GM10847 (cell line): ENCODE measurements around the gene ARMC7.

ENCODE experiments used
- POLR2A ChIP-seq: IDR thresholded peaks from 2 replicates; pipeline ENCODE4 v1.6.1; 2011; ENCODE audit not compliant: insufficient read length; ENCODE audit errors: extremely low read depth

The ARMC7 gene

GRCh38 chr17:75109407-75110233 is at the start of gene ARMC7:
Gene ARMC7, plus strand, starts transcription at chr17:75109969. Its CDS starts 320 bp downstream, at chr17:75110289.
- TF ChIP-seq POLR2A = peak; percentile 87

GRCh38 chr17:75060434-75061054 is 49.2 kb upstream of the ARMC7 start:
- TF ChIP-seq POLR2A = no peak

- TF ChIP-seq POLR2A = no peak
Measured at GRCh38 chr17:75061055-75061438, 48.7 kb upstream of the ARMC7 start.

GRCh38 chr17:75061618-75062017 is 48.2 kb upstream of the ARMC7 start:
- no peak for TF ChIP-seq POLR2A

- no peak for TF ChIP-seq POLR2A
Measured at GRCh38 chr17:75063201-75063600, 46.6 kb upstream of the ARMC7 start.

- no peak for TF ChIP-seq POLR2A
Measured at GRCh38 chr17:75063626-75064025, 46.1 kb upstream of the ARMC7 start.

- no peak for TF ChIP-seq POLR2A
Measured at GRCh38 chr17:75064040-75064439, 45.7 kb upstream of the ARMC7 start.

GRCh38 chr17:75064460-75064859 is 45.3 kb upstream of the ARMC7 start:
- no peak for TF ChIP-seq POLR2A

GRCh38 chr17:75064867-75065561 is 44.8 kb upstream of the ARMC7 start:
- no peak for TF ChIP-seq POLR2A

GRCh38 chr17:75065562-75066151 is 44.1 kb upstream of the ARMC7 start:
- no peak for TF ChIP-seq POLR2A

- no peak for TF ChIP-seq POLR2A
Measured at GRCh38 chr17:75067856-75068255, 41.9 kb upstream of the ARMC7 start.

- TF ChIP-seq POLR2A = no peak
Measured at GRCh38 chr17:75068750-75069149, 41.0 kb upstream of the ARMC7 start.

- no peak for TF ChIP-seq POLR2A
Measured at GRCh38 chr17:75069783-75070182, 40.0 kb upstream of the ARMC7 start.

- no peak for TF ChIP-seq POLR2A
Measured at GRCh38 chr17:75073618-75074047, 36.1 kb upstream of the ARMC7 start.

- TF ChIP-seq POLR2A = no peak
Measured at GRCh38 chr17:75074532-75074931, 35.2 kb upstream of the ARMC7 start.
